ENCODE results near the gene SEC63.

GRCh38 chr6:107941627-107942026, 16.4 kb downstream of the SEC63 start:
- TF ChIP-seq POLR2A (IDR thresholded peaks at IDR 0.05) (no peak), CTCF (IDR thresholded peaks at IDR 0.05) (no peak)

All from adrenal gland (tissue), 5 donors.